Mesodermal cell (in vitro differentiated cells): ENCODE data around the gene COL5A2.

Experiments used
- H3K27ac ChIP-seq: 2 replicates; pipeline ENCODE4 v1.7.0; 2013; ENCODE audit warnings: mild to moderate bottlenecking, low read depth, low read length, moderate library complexity; ENCODE audit not compliant: severe bottlenecking
- H3K36me3 ChIP-seq: 2 replicates; pipeline ENCODE4 v1.7.1; 2013; ENCODE audit warnings: mild to moderate bottlenecking, low read length, moderate library complexity; ENCODE audit not compliant: control insufficient read depth, insufficient read depth
- H3K4me1 ChIP-seq: one replicate; pipeline ENCODE4 v1.7.1; 2013; ENCODE audit warnings: mild to moderate bottlenecking, low read length; ENCODE audit not compliant: insufficient read depth, control insufficient read depth, poor library complexity, severe bottlenecking
- H3K4me3 ChIP-seq: 2 replicates; pipeline ENCODE4 v1.7.0; 2013; ENCODE audit warnings: low read length, control low read depth, mild to moderate bottlenecking; ENCODE audit not compliant: insufficient read depth, poor library complexity, severe bottlenecking; ENCODE audit errors: extremely low read depth
- H3K9me3 ChIP-seq: 2 replicates; pipeline ENCODE4 v1.7.1; 2013; ENCODE audit warnings: mild to moderate bottlenecking, low read length, moderate library complexity; ENCODE audit not compliant: control insufficient read depth
- WGBS, 2 experiments: methylation state at CpG; one replicate each; pipeline ENCODE4 v1.1.5; 2013; ENCODE audit warnings: missing lambda C conversion rate in 2 of 2; ENCODE audit not compliant: insufficient coverage in 2 of 2; 5-methylcytosine and 5-hydroxymethylcytosine counted together

COL5A2 gene

GRCh38 chr2:189178726-189179569 is 613 bp downstream of the COL5A2 start:
- H3K4me1 ChIP-seq: peaks cover 7% of the 10 kb centered on the region
- H3K9me3 ChIP-seq: no peaks in the 10 kb centered on the region
- WGBS, 2 experiments: 0% methylated on average over 6 to 9 of the region's 14 CpGs
- peak overlapping the region; percentile 85 for H3K4me3 ChIP-seq
- peak overlapping the region; percentile 91 for H3K27ac ChIP-seq
- peaks cover 17% of the 10 kb centered on the region for H3K36me3 ChIP-seq

- Histone ChIP-seq H3K9me3 (no peaks in the 10 kb centered on the region), H3K4me1 (peaks cover 7% of the 10 kb centered on the region), H3K4me3 (peak overlapping the region; percentile 85), H3K27ac (peak overlapping the region; percentile 36), H3K36me3 (peaks cover 19% of the 10 kb centered on the region)
- no CpG with 5 or more reads among the region's 2 CpGs for WGBS, 2 experiments
Observed at GRCh38 chr2:189178054-189178453, 1.5 kb downstream of the COL5A2 start.

- WGBS, 2 experiments: no CpG with 5 or more reads among the region's 4 CpGs
- H3K36me3 ChIP-seq: peaks cover 19% of the 10 kb centered on the region
- H3K9me3 ChIP-seq: no peaks in the 10 kb centered on the region
- no peak overlapping the region for H3K27ac ChIP-seq
- H3K4me1 ChIP-seq: peaks cover 7% of the 10 kb centered on the region
- peak overlapping the region; percentile 85 for H3K4me3 ChIP-seq
Observed at GRCh38 chr2:189177251-189177840, 2.2 kb downstream of the COL5A2 start.

- 86 to 100% methylated on average over 2 to 3 of the region's 3 CpGs for WGBS, 2 experiments
- peak overlapping the region; percentile 85 for H3K4me3 ChIP-seq
- no peaks in the 10 kb centered on the region for H3K9me3 ChIP-seq
- H3K4me1 ChIP-seq: peaks cover 7% of the 10 kb centered on the region
- no peak overlapping the region for H3K27ac ChIP-seq
- peaks cover 19% of the 10 kb centered on the region for H3K36me3 ChIP-seq
Observed at GRCh38 chr2:189176516-189176915, 3.0 kb downstream of the COL5A2 start.

- no peaks in the 10 kb centered on the region for H3K9me3 ChIP-seq
- H3K4me1 ChIP-seq: peaks cover 7% of the 10 kb centered on the region
- no CpG with 5 or more reads among the region's 2 CpGs for WGBS, 2 experiments
- peak overlapping the region; percentile 85 for H3K4me3 ChIP-seq
- peaks cover 19% of the 10 kb centered on the region for H3K36me3 ChIP-seq
- H3K27ac ChIP-seq: no peak overlapping the region
Observed at GRCh38 chr2:189175869-189176433, 3.6 kb downstream of the COL5A2 start.

GRCh38 chr2:189171956-189172609 is 7.5 kb downstream of the COL5A2 start:
- Histone ChIP-seq H3K9me3 (no peaks in the 10 kb centered on the region), H3K27ac (peak overlapping the region; percentile 19), H3K36me3 (peaks cover 24% of the 10 kb centered on the region), H3K4me3 (no peak overlapping the region), H3K4me1 (no peaks in the 10 kb centered on the region)
- WGBS, 2 experiments: 80% methylated on average over 1 of the region's 1 CpG; no CpG with 5 or more reads in 1 of the 2 experiments

- H3K9me3 ChIP-seq: no peaks in the 10 kb centered on the region
- H3K4me1 ChIP-seq: peaks cover 13% of the 10 kb centered on the region
- H3K4me3 ChIP-seq: no peak overlapping the region
- H3K36me3 ChIP-seq: peaks cover 19% of the 10 kb centered on the region
- no peak overlapping the region for H3K27ac ChIP-seq
- 100% methylated on average over 1 of the region's 2 CpGs; no CpG with 5 or more reads in 1 of the 2 experiments for WGBS, 2 experiments
Observed at GRCh38 chr2:189168856-189169499, 10.6 kb downstream of the COL5A2 start.

- Histone ChIP-seq H3K27ac (no peak overlapping the region), H3K9me3 (no peaks in the 10 kb centered on the region), H3K4me1 (peaks cover 22% of the 10 kb centered on the region), H3K4me3 (no peak overlapping the region), H3K36me3 (peaks cover 16% of the 10 kb centered on the region)
- WGBS, 2 experiments: 100% methylated on average over 1 of the region's 3 CpGs; no CpG with 5 or more reads in 1 of the 2 experiments
Observed at GRCh38 chr2:189165656-189166380, 13.7 kb downstream of the COL5A2 start.

GRCh38 chr2:189164746-189165145 is 14.8 kb downstream of the COL5A2 start:
- H3K36me3 ChIP-seq: peaks cover 16% of the 10 kb centered on the region
- peaks cover 22% of the 10 kb centered on the region for H3K4me1 ChIP-seq
- H3K4me3 ChIP-seq: no peak overlapping the region
- H3K9me3 ChIP-seq: no peaks in the 10 kb centered on the region
- no peak overlapping the region for H3K27ac ChIP-seq
- WGBS, 2 experiments: 86% methylated on average over 1 of the region's 1 CpG; no CpG with 5 or more reads in 1 of the 2 experiments
